Stimulated activated CD8-positive, alpha-beta memory T cell treated with anti-CD3 and anti-CD28 coated beads, Interleukin-12 subunit alpha, Interleukin-12 subunit beta, amount 100 ng/mL, for 1 hour (primary cell): ENCODE measurements around the gene RHBDD1.

Source experiments
- DNase-seq: peaks from one replicate; pipeline ENCODE4 v3.0.0-alpha.2; 2020; ENCODE audit warnings: low read depth

RHBDD1 gene

DNA sequence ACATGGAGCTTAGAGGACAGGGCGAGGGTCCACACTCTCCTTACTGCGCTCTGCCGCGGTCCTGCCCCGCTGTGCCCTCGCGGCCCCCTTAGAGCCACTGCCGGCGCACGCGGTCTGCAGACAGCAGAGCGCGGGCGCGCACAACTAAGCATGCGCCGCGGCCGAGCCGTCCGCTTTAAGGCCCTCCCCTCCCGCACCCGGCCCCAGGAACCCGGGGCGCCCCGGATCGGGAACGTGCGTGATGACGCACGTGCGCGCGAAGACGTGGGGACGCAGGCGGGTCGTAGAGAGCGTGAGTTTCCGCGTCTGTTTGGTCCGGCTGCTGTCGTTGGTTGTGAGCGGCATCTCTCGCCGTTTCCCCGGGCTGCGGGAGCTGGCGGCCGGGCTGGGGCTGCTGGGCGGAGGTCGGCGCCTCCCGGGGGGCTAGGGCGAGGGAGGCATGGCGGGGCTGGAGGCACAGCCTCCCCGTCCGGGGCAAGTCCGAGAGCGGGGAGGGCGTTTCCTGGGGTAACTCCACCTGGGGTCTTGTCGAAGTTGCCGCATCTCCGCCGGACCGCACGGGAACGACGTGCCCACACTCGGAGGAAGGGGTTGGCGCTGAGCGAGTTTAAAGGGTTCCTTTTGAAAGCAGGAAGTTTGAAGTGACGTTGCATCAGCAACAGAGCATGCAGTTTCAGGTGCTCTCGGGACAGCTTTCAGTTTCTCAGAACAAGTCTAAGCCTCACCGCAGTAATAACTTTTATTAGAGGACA is at the start of gene RHBDD1:
Gene RHBDD1, plus strand, starts transcription at position 259 of the 752 bp plus-strand sequence. CDS start 28,640 bp downstream, outside the sequence.
- DNase-seq = peak; percentile 90

DNA sequence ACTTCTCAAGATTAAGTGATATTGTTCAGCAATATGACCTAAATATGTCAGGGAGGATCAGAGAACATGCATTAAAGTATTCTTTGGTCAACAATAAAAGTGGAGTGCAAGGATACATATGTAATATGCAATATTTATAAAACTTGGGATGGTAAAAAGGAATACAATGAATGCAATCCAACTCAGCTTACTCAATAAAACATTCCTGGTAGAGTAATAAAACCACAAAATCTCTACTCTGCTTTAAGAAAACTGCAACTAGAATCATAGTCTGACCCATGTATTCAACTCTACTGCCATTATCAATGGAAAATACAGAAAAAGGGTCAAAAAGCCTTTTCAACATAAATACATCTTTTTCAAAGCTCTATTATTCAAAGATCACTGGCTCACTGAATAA is 47.8 kb upstream of the RHBDD1 start:
- no peak for DNase-seq

DNA sequence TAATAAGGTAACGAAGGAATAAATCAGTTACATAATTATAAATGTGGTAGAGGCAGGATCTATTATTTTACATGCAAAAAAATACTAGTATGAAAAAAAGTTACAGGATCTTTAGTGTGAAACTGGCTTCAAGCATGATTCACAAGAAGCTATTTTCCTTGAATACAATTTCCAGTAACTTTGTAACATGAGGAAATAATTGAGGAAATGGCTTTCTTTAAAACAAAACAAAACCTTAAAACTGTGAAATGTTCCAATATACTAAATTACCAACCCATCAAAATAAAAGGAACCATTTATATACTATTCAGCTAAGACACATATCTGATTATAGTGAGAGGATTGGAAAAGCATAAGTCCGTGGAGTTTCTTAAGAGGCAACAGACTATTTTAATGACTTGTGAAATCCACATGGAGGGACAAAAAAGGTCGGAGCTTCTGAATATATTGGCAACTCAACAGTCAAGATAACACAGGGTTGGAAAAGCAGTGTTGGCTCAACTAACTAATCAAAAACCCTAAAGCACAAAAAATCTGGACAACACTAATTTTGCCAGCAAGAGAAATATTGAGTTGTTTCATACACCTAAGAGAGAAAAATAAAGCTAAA is 46.9 kb upstream of the RHBDD1 start:
- DNase-seq = no peak

DNA sequence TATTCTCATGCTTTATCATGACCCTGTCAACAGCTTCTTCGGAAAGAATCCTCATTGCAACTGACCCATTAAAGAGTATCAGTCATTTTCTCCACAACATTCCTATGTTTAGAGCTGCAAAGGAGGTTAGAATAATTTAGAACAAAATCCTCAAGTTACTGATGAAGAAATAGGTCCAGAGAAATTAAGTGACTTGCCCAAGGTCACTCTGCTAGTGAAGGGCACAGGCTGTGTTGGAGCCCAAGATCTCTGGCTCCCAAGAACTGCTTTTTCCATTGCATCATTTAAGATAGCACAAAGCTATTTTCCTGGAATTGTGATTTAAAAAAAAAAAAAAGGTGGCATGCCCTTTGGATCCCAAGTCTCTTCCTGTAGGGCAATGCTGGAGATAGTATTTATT is 45.8 kb upstream of the RHBDD1 start:
- no peak for DNase-seq

DNA sequence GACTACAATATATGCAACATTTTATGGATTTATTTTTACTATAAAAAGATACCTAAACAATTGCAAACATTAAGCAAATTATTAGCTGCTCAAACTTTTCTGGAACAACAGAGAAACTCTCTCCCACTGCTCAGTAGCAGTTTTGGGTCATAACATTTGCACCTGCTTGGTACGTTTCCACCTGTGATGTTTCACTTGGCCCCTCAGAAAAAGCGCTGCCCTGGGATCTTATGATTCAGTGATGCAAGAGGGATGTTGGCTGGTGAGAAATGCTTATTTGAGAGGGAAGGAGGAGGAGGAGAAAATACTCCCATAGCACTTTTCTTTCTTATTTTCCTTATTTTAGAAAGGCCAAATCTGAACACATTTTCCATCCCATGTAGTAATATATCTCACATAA is 45.4 kb upstream of the RHBDD1 start:
- no peak for DNase-seq

GRCh38 chr2:226791056-226791486 is 44.8 kb upstream of the RHBDD1 start:
- peak; percentile 33 for DNase-seq

DNA sequence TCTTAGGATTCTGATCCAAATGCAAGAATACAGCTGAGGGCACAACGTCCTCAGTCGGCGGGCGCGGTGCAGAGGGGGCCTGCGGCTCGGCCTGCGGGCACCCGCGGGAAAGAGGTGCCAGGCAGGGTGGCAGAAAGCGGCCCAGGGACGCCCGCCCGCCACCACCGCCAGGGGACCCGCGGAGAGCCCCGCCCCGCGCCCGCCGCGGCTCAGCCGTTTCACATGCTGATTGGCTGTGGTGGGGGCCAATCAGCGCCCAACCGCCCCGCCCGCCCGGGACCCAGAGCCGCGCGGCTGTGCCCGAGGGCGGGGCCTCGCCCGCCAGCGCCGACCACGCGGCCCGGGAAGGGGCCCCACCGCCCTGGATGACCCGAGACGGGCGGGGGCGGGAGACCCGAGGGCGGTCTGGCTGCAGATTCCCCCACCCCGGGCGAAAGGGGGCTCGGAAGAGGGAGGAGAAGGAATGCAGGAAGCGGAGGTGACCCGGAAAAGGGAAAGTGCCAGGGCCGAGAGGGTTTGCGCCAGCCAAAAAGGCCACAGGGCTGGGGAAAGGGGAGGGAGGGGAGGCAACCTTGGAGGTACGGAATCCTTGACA is 44.3 kb upstream of the RHBDD1 start:
- peak; percentile 85 for DNase-seq

DNA sequence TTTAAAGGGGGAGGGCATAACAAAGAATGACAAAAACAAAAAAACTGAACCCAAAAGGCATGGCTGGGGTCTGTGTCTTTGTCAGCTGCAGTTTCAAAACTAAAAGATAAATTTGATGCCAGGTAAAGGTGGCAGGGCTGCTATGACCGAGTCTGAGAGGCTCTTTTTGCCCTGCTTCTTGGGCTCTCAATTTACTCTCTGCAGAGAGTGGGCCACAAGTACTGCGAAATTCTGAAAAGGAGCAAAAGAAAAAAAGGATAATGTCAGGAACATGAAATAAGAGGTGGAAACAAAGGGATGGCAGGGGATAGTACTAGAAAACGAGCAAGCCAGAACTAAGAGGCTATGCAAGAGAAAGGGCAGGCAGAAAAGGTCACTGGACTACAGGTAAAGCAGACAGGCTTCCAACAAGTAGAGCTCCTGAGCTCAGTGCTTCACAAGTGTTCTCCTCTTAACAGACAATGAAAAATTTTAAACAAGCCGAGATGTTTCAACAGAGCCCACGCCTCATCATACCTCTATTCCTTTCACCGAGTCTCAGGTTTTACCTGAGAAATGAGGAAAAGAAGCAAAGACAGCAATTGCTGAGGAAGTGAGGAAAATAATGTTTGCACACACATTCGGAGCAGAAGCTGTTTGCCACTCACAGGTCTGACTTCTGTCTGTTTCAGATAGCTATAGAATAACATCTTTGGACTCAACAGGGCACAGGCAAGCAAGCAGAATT is 43.5 kb upstream of the RHBDD1 start:
- no peak for DNase-seq

DNA sequence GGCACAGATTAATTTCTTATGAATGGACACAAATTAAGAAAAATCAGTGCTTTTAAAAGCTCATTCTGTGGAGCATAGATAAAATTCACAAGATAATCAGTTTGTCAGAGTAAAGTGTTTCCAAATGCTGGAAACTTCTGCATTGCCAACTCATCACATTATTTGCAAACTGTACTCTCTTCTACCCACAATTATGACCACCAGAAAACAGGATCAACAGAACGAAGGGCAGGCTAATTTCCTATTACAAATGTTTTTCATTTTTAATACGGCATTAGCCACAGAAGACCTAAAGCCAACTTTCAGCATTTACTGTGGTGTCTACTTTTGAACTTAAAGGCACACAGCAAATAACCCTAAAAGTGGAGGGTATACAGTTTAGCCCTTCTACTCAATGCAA is 42.2 kb upstream of the RHBDD1 start:
- DNase-seq = no peak

- DNase-seq = no peak
Observed at GRCh38 chr2:226794196-226794661, 41.6 kb upstream of the RHBDD1 start.

- DNase-seq = no peak
Observed at GRCh38 chr2:226794751-226795171, 41.1 kb upstream of the RHBDD1 start.

- DNase-seq = no peak
Observed at GRCh38 chr2:226795281-226796011, 40.4 kb upstream of the RHBDD1 start.

GRCh38 chr2:226796012-226796839 is 39.6 kb upstream of the RHBDD1 start:
- no peak for DNase-seq

DNA sequence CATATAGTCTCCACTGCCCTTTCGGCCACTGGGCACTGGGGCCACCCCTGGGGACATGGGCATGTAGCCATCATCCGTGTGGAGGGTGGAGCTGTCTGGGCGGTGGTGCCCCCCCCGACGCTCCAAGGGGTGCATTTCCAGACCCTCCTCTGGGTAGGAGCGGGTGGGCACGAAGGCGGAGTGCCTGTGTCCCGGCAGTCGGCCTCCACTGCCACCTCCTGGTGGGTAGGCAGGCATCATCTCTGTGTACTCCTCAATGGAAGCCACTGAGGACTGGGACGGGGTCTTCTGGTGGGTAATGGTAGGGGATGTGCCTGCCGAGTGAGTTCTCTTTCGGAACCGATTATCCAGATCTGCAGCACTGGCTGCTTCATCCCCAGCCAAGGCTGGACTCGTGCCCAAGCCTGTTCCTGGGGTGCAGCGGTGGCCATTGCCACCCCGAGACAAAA is 39.0 kb upstream of the RHBDD1 start:
- DNase-seq = no peak

- DNase-seq = no peak
Observed at GRCh38 chr2:226797289-226797988, 38.4 kb upstream of the RHBDD1 start.

- DNase-seq = no peak
Observed at GRCh38 chr2:226797989-226798421, 37.8 kb upstream of the RHBDD1 start.

- DNase-seq = no peak
Observed at GRCh38 chr2:226798422-226799210, 37.2 kb upstream of the RHBDD1 start.

GRCh38 chr2:226799211-226799975 is 36.5 kb upstream of the RHBDD1 start, which contains the start of gene IRS1:
Gene IRS1, minus strand, starts transcription at chr2:226799820. Its CDS starts 1,082 bp downstream, at chr2:226798738.
- peak; percentile 31 for DNase-seq
